IMR-90 (cell line): ENCODE measurements around the gene TRAPPC3L. TPM values are rescaled to one million over a fixed set of nuclear protein-coding genes. Genes with fewer than 3 reads are reported as not detected.

Experiments used
- ATAC-seq: fragments of 200-7000 bp; cut with Tn5 transposase; 2 replicates; pipeline ENCODE4 v1.9.1; 2020; ENCODE audit warnings: low read depth, mild to moderate bottlenecking, moderate library complexity
- BruUV-seq: library from RNA; stranded (reverse); fragments of 400-500 nt; replicated peaks from 2 replicates; lab custom pipeline; 2021; lab: Mats Ljungman, UMichigan
- CTCF ChIA-PET: fragments of 300-600 bp; formaldehyde crosslinking; extraction: SDS; loops from one replicate; lab custom pipeline; 2021; ENCODE audit warnings: antibody characterized with exemption; lab: Yijun Ruan, JAX
- POLR2A ChIA-PET: fragments of 300-600 bp; sonication (Branson Sonifier 250); formaldehyde crosslinking; loops from one replicate; lab custom pipeline; 2022; ENCODE audit warnings: antibody characterized with exemption; ENCODE audit not compliant: unreplicated experiment; lab: Charles Lee
- DNase-seq: peaks from one replicate; pipeline ENCODE4 v3.0.0; 2013
- H2AFZ ChIP-seq: replicated peaks from 2 replicates; pipeline ENCODE3; 2013; ENCODE audit warnings: low read length, mild to moderate bottlenecking; ENCODE audit not compliant: poor library complexity
- H2AK5ac ChIP-seq: 2 replicates; pipeline ENCODE4 v1.6.1; 2013; ENCODE audit warnings: low read depth, low read length, inconsistent platforms
- H2AK9ac ChIP-seq: replicated peaks from 2 replicates; pipeline ENCODE3; 2013; ENCODE audit warnings: mild to moderate bottlenecking, low read depth, low read length, moderate library complexity; ENCODE audit not compliant: poor library complexity
- H2BK120ac ChIP-seq: 2 replicates; pipeline ENCODE4 v1.6.1; 2013; ENCODE audit warnings: low read depth, low read length, inconsistent platforms
- H2BK15ac ChIP-seq: 3 replicates; pipeline ENCODE4 v1.6.1; 2013; ENCODE audit warnings: low read depth, low read length, inconsistent platforms
- H2BK20ac ChIP-seq: 2 replicates; pipeline ENCODE4 v1.6.1; 2013; ENCODE audit warnings: low read depth, mild to moderate bottlenecking, inconsistent platforms, low read length, moderate library complexity
- H2BK5ac ChIP-seq: 2 replicates; pipeline ENCODE4 v1.6.1; 2013; ENCODE audit warnings: mild to moderate bottlenecking, low read depth, low read length, inconsistent platforms; ENCODE audit not compliant: poor library complexity, severe bottlenecking
- H3K14ac ChIP-seq: replicated peaks from 2 replicates; pipeline ENCODE4 v1.6.1; 2013; ENCODE audit warnings: low read depth, low read length, inconsistent platforms
- H3K18ac ChIP-seq: 2 replicates; pipeline ENCODE4 v1.6.1; 2013; ENCODE audit warnings: low read depth, low read length, control low read depth
- H3K23ac ChIP-seq: 2 replicates; pipeline ENCODE4 v1.6.1; 2013; ENCODE audit warnings: low read depth, low read length, inconsistent platforms
- H3K27ac ChIP-seq: 2 replicates; pipeline ENCODE4 v1.5.1; 2013; ENCODE audit warnings: mild to moderate bottlenecking, control low read depth, low read length; ENCODE audit not compliant: insufficient read depth
- H3K27me3 ChIP-seq: 2 replicates; pipeline ENCODE4 v1.6.1; 2013; ENCODE audit warnings: low read length; ENCODE audit not compliant: control insufficient read depth, insufficient read depth
- H3K36me3 ChIP-seq: 2 replicates; pipeline ENCODE4 v1.6.1; 2013; ENCODE audit warnings: low read length, mixed read lengths; ENCODE audit not compliant: control insufficient read depth, insufficient read depth
- H3K4ac ChIP-seq: 2 replicates; pipeline ENCODE4 v1.6.1; 2013; ENCODE audit warnings: low read depth, low read length, inconsistent platforms
- H3K4me1 ChIP-seq: 2 replicates; pipeline ENCODE4 v1.6.1; 2013; ENCODE audit warnings: low read length, mixed read lengths; ENCODE audit not compliant: control insufficient read depth, insufficient read depth
- H3K4me2 ChIP-seq: 2 replicates; pipeline ENCODE4 v1.6.1; 2013; ENCODE audit warnings: low read depth, mild to moderate bottlenecking, control low read depth, low read length, moderate library complexity
- H3K4me3 ChIP-seq: 2 replicates; pipeline ENCODE4 v1.5.1; 2013; ENCODE audit warnings: low read depth, mild to moderate bottlenecking, control low read depth, low read length, moderate library complexity; ENCODE audit not compliant: insufficient read depth
- H3K56ac ChIP-seq: 2 replicates; pipeline ENCODE4 v1.6.1; 2013; ENCODE audit warnings: low read length, inconsistent platforms; ENCODE audit not compliant: insufficient read depth; ENCODE audit errors: extremely low read depth
- H3K79me1 ChIP-seq, 2 experiments: 2 replicates each; pipeline ENCODE4 v1.6.1; 2013; ENCODE audit warnings: low read length in 2 of 2, inconsistent platforms in 1 of 2, low read depth in 1 of 2
- H3K9ac ChIP-seq: 2 replicates; pipeline ENCODE4 v1.6.1; 2013; ENCODE audit warnings: low read depth, low read length, control low read depth
- H3K9me1 ChIP-seq: 2 replicates; pipeline ENCODE4 v1.6.1; 2013; ENCODE audit warnings: low read length, inconsistent platforms; ENCODE audit not compliant: insufficient read depth
- H3K9me3 ChIP-seq: 2 replicates; pipeline ENCODE4 v1.6.1; 2013; ENCODE audit warnings: low read length; ENCODE audit not compliant: control insufficient read depth, insufficient read depth
- H4K20me1 ChIP-seq: 2 replicates; pipeline ENCODE4 v1.6.1; 2013; ENCODE audit warnings: low read length, inconsistent platforms; ENCODE audit not compliant: insufficient read depth
- H4K5ac ChIP-seq: 2 replicates; pipeline ENCODE4 v1.6.1; 2013; ENCODE audit warnings: mild to moderate bottlenecking, low read depth, low read length, control low read depth
- H4K8ac ChIP-seq, 2 experiments: 2 replicates each; pipeline ENCODE4 v1.6.1; 2013; ENCODE audit warnings: low read depth in 2 of 2, low read length in 2 of 2, control low read depth in 1 of 2, inconsistent platforms in 1 of 2
- H4K91ac ChIP-seq: 2 replicates; pipeline ENCODE4 v1.6.1; 2013; ENCODE audit warnings: low read depth, low read length, inconsistent platforms; ENCODE audit not compliant: insufficient read depth
- CEBPB ChIP-seq: IDR thresholded peaks from 2 replicates; pipeline ENCODE4 v1.6.1; 2012; ENCODE audit warnings: low read depth, low read length, improper control_type of control experiment
- NFE2L2 ChIP-seq: fragments of 150-350 bp; IDR thresholded peaks from 2 replicates; pipeline ENCODE4 v1.6.1; 2016; ENCODE audit warnings: low read depth, mild to moderate bottlenecking, low read length
- SMC3 ChIP-seq: fragments of 150-350 bp; IDR thresholded peaks from 2 replicates; pipeline ENCODE4 v1.6.1; 2016; ENCODE audit warnings: low read depth, mild to moderate bottlenecking, antibody characterized with exemption, low read length, moderate library complexity
- WGBS, 2 experiments: methylation state at CpG; one replicate each; pipeline versions ENCODE4 v1.1.5 to v1.1.7; 2013; ENCODE audit warnings: missing lambda C conversion rate in 2 of 2; ENCODE audit not compliant: insufficient read length in 1 of 2; ENCODE audit errors: extremely low coverage in 2 of 2; 5-methylcytosine and 5-hydroxymethylcytosine counted together
- dilution Hi-C: fragments of 300-500 bp; cut with HindIII; formaldehyde crosslinking; loops from one replicate; pipeline ENCODE4 v1.14.3; 2018; ENCODE audit warnings: low sequenced_read_pairs; ENCODE audit not compliant: unreplicated experiment
- in situ Hi-C: fragments of 300-500 bp; cut with MboI; formaldehyde crosslinking; loops from 3 replicates; pipeline ENCODE4 v1.14.3; 2019; ENCODE audit warnings: low sequenced_read_pairs, inconsistent platforms, mixed read lengths
- intact Hi-C: fragments of 100-400 bp; cut with micrococcal nuclease; formaldehyde crosslinking; loops from 2 replicates; pipeline ENCODE4 v1.10.0; 2022
- polyA plus RNA-seq, 3 experiments: library from polyadenylated mRNA; depleted of rRNA; stranded (reverse); fragments of >200 nt; gene quantifications; 2 replicates each; pipeline ENCODE4 v1.2.3, GENCODE V29; 2012; ENCODE audit warnings: low replicate concordance in 1 of 3
- total RNA-seq: library from RNA; depleted of rRNA; stranded (reverse); fragments of >200 nt; gene quantifications from 2 replicates; pipeline ENCODE4 v1.2.3, GENCODE V29; 2012

The TRAPPC3L gene
- total and polyA plus RNA-seq, 2 of the 4 experiments (the other 2 are of a cell fraction): 0.03 TPM; not detected in 1

- Histone ChIP-seq H3K27me3 (no peaks in the 10 kb centered on the region; the same call in 1 of the 2 replicates), H3K79me1 (no peaks in the 10 kb centered on the region), H2AK9ac (no peak overlapping the region), H3K4me1 (no peaks in the 10 kb centered on the region), H3K36me3 (no peaks in the 10 kb centered on the region), H3K18ac (no peak overlapping the region), H2AK5ac (no peak overlapping the region), H3K9me3 (no peaks in the 10 kb centered on the region), H4K5ac (no peak overlapping the region), H3K4me2 (no peak overlapping the region), H3K9ac (no peak overlapping the region), H3K23ac (no peak overlapping the region), H4K8ac (no peak overlapping the region), H2BK120ac (no peak overlapping the region), H2AFZ (no peak overlapping the region), H3K4me3 (no peak overlapping the region), H3K27ac (no peak overlapping the region), H2BK15ac (no peak overlapping the region), H3K56ac (no peak overlapping the region), H3K4ac (no peak overlapping the region), H3K9me1 (no peaks in the 10 kb centered on the region), H2BK20ac (no peak overlapping the region), H2BK5ac (no peak overlapping the region), H4K20me1 (no peaks in the 10 kb centered on the region), H3K14ac (no peak overlapping the region), H4K91ac (no peak overlapping the region)
- TF ChIP-seq CEBPB (no peak), SMC3 (no peak), NFE2L2 (no peak)
- no TSS peak for BruUV-seq
- ChIA-PET POLR2A (no interaction called here), CTCF (no interaction called here)
- ATAC-seq: no peak
- no peak for DNase-seq
- dilution Hi-C loops: no loop called here
- WGBS, 2 experiments: no CpG with 5 or more reads among the region's 5 CpGs
- intact Hi-C loops: no loop called here
- in situ Hi-C loops: no loop called here
Measured at GRCh38 chr6:116485559-116486184, 59.8 kb downstream of the TRAPPC3L start.
